NOMO-1 treated with DMSO at 0.1 percent for 48 hours (cell line): ENCODE measurements around the gene RNF182.
A peak's percentile ranks its signal among the peaks of the same experiment; 100 is the strongest.
"Not testable (repeated sequence)": the region's sequence is repeated elsewhere in the genome, so short reads cannot be mapped to it uniquely, and the experiment has no call there.

ENCODE experiments used
- DNase-seq: peaks from one replicate; lab custom pipeline; 2025; ENCODE audit not compliant: unreplicated experiment; lab: John Stamatoyannopoulos, UW

RNF182 gene

GRCh38 chr6:13993416-13993815 is 68.7 kb downstream of the RNF182 start:
- no peak for DNase-seq

DNA sequence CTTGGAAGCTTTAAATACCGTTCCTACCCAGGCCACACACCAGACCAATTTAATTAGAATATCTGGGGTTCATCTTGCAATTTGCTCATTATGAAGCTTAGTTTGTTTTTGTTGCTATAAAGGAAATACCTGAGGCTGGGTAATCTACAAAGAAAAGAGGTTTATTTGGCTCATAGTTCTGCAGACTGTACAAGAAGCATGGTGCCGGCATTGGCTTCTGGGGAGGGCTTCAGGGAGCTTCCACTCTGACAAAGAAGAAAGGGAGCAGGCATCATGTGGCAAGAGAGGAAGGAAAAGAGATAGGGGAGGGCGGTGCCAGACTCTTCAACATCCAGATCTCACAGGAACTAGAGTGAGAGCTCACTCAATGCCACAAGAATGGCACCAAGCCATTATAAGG is 73.6 kb downstream of the RNF182 start:
- DNase-seq, result no peak

GRCh38 chr6:14000901-14001300 is 76.1 kb downstream of the RNF182 start:
- no peak for DNase-seq

- no peak for DNase-seq
Observed at GRCh38 chr6:14001329-14002012, 76.7 kb downstream of the RNF182 start.

DNA sequence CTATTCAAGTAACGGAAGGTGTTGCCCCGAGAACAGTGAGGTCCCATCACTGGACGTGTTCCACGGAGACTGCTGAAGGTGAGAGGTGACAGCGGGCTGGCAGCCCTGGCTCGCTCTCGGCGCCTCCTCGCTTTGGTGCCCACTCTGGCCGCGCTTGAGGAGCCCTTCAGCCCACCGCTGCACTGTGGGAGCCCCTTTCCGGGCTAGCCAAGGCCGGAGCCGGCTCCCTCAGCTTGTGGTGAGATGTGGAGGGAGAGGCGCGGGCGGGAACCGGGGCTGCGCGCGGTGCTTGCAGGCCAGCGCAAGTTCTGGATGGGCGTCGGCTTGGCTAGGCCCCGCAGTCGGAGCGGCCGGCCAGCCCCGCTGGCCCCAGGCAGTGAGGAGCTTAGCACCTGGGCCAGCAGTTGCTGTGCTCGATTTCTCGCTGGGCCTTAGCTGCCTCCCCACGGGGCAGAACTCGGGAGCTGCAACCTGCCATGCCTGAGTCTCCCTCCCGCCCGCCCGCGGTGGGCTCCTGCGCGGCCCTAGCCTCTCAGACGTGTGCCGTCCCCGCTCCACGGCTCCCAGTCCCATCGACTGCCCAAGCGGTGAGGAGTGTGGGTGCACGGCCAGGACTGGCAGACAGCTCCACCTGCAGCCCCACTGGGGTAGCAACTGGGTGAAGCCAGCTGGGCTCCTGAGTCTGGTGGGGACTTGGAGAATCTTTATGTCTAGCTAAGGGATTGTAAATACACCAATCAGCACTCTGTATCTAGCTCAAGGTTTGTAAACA is 77.6 kb downstream of the RNF182 start:
- DNase-seq, result no peak

DNA sequence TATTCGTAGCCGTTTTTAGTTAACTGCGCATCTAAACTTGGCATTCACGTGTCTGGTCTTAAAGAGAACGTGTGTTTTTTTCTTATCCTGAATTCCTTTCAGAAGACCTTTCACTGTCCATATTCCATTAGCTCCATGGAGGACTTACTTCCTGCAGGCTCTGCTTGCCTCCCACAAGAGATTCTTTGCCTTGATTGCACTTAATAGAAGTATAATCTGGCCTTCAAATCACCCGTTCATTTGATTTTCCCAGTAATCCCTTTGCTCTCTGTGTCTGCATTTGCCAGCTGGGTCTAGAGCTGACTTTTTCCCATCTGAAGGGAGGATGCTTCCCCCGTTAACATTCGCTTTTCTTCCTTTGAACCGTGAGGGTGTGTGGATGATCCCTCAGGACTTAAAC is 79.5 kb downstream of the RNF182 start:
- DNase-seq, result no peak

DNA sequence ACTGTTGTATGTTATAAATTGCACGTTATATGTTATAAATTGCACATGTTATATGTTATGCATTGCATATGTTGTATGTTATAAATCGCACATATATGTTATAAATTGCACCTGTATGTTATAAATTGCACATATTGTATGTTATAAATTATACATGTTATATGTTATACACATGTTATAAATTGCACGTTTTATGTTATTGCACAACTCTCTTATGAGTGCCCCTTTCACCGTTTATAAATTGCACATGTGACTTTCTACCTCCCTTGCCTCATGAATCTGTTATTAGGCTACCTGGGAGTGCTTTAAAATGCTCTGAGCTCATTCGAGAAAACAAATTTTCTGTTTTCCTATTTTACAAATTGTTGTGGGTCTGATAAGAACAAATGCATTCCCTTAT is 84.1 kb downstream of the RNF182 start:
- DNase-seq, result no peak

DNA sequence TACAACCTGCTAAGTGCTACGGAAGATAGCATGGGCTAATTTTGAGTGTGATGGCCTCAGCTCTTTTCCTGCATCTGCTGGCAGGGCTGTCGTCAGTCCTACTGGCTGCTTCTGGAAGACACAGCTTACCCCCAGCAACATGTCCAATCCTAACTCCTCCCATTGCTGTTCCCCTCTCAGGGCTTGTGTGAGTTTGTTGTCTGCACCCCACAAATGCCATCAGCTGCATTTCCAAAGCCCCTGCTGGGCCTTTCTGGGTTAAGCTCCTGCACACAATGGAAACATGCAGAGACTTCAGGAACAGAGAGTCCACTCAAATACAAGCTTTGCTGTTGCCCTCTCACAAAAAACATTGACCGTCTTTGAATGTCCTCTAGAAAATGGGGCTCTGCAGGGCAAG is 84.7 kb downstream of the RNF182 start:
- no peak for DNase-seq

DNA sequence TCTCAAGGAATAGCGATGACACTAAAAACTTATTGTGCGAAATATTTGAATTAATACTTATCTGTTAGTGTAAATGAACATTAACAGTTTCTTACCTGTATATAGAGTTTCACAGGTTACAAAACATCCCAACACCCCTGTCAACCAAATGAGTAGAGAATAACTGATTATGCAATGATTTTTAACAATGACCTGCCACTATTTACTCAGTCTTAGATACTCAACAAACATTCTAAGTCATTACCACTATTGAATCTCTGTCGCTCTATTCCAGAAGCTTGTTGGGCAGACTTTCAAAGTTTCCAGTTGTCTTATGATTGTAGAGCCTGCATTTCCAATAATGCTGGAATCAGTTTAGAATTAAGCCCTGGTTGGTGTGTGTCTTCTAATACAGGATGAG is 85.5 kb downstream of the RNF182 start:
- no peak for DNase-seq

DNA sequence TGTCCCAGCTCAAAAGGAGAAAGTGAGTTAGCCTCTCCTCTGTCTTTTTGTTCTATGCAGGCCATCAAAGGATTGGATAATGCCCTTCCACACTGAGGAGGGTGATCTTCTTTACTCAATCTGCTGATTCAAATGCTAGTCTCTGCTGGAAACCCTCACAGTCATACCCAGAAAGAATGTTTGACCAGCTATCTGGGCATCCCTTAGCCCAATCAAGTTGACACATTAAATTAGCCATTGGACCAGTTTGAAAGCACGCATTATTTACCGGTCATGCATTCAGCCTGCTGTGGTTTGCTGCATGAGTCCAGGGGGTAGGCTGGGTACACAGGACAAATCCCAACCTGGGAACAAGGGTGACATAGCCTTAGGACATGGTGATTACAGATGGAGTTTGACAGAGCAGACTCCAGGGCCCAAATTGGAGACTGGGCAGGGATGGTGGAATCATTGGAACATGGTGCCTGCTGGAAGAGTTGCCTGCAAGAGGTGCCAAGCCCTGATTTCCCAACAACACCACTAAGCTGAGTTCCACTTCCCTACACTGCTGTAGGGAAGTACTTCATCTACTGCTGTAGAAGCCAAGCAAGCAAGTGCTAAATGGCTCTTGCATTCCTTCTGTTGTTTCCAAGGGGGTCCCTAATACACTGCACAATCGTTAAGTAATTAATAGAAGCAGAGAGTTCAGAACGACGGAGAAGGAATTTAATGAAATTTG is 87.7 kb downstream of the RNF182 start:
- no peak for DNase-seq

DNA sequence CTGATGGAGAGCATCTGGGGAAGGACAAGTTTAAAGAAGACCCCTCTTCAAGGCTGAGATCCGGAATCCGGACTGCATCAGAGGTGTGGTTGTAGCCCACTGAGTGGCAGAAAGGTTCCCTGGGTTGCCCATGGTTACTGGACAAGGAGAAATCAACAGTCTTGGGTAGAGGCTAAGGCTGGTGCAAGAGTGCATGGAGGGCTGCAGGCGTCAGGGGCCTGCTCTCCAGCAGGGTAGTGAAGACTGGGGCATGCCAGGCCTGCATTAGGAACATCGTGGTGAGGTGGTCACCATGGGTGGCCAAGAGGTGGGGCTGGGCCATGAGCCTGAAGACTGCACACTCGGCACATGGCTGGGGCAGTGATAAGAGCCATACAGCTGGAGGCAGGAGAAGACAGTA is 91.2 kb downstream of the RNF182 start:
- DNase-seq, result no peak

DNA sequence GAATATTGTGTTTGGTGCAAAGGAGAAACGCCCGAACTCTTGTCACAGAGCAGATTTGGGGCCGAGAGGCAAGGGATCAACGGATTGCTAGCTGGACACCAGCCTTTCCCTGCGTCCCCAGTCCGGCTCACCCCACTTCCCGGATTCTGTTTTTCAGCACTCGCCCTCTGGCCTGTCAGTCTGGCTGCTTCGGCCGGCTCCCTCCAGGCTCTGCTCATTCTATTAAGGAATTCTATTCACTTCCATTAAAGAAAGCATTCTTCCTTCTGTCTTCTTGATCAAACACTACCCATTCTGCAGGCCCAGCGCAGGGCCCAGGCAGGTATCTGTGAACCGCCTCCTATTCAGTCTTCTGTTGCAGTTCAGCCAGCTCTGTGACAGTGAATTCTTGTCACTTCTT is 91.7 kb downstream of the RNF182 start:
- no peak for DNase-seq

- DNase-seq, result no peak
Observed at GRCh38 chr6:14016935-14017625, 92.3 kb downstream of the RNF182 start.

GRCh38 chr6:14017626-14018475 is 93.1 kb downstream of the RNF182 start:
- no peak for DNase-seq

GRCh38 chr6:14018559-14018958 is 93.8 kb downstream of the RNF182 start:
- not testable (repeated sequence) for DNase-seq

DNA sequence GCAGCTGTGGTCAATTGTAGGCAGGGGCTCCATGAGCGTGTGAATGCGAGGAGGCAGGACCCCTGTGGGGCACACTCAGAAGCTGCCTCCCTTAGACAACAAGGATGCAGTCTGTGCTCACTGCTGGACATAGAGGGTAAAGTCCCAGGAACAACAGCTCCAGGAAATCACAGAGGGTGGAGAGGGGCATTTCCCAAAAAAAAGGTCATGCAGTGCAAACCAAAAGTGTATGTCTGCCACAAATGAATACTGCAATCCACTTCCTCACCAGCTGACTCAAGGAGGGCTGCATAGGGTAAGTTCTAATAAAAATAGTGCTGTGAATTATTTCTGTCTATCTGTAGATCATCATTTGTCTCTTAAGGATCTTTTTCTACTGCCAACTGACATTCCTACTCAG is 95.8 kb downstream of the RNF182 start:
- no peak for DNase-seq

DNA sequence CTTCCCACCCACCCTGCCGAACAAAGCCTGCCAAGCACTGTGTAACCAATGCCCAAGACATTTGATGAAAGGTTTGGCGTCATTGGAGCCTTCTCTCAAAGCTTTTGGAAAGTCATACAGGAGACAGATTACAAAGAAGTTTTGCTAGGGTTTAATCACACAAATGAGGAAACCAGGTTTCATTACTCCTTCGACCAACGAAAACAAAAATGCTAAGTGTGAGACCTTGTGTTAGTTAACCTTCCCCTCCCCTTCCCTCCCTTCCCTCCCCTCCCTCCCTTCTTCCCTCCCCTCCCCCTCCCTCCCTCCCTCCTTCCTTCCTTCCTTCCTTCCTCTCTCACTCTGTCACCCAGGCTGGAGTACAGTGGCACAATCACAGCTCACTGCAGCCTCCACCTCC is 96.7 kb downstream of the RNF182 start:
- no peak for DNase-seq

GRCh38 chr6:14022673-14023072 is 97.9 kb downstream of the RNF182 start:
- DNase-seq, result no peak

- DNase-seq, result no peak
Observed at GRCh38 chr6:14023855-14024254, 99.1 kb downstream of the RNF182 start.

DNA sequence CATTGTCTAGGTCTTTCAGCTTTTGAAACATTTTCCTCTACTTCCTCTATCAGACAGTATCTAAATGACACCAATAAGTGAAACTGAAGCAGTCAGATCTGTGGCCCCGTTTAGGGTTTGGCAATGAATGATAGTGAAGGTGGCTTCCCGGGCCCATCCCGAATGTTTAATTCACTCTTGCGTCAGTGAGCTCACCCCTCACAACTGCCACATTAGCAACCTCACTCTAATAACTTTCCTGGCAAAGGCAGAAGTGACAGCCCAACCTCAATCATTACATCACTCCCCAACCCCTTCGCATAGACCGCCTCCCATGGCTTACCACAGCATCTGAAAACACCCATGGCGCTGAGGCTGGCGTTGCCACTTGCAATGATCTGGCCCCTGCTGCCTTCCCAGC is 100.4 kb downstream of the RNF182 start:
- DNase-seq, result peak; percentile 82
